ENCODE data around the gene NAP1L1.

The NAP1L1 gene, protein sequence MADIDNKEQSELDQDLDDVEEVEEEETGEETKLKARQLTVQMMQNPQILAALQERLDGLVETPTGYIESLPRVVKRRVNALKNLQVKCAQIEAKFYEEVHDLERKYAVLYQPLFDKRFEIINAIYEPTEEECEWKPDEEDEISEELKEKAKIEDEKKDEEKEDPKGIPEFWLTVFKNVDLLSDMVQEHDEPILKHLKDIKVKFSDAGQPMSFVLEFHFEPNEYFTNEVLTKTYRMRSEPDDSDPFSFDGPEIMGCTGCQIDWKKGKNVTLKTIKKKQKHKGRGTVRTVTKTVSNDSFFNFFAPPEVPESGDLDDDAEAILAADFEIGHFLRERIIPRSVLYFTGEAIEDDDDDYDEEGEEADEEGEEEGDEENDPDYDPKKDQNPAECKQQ

DNA sequence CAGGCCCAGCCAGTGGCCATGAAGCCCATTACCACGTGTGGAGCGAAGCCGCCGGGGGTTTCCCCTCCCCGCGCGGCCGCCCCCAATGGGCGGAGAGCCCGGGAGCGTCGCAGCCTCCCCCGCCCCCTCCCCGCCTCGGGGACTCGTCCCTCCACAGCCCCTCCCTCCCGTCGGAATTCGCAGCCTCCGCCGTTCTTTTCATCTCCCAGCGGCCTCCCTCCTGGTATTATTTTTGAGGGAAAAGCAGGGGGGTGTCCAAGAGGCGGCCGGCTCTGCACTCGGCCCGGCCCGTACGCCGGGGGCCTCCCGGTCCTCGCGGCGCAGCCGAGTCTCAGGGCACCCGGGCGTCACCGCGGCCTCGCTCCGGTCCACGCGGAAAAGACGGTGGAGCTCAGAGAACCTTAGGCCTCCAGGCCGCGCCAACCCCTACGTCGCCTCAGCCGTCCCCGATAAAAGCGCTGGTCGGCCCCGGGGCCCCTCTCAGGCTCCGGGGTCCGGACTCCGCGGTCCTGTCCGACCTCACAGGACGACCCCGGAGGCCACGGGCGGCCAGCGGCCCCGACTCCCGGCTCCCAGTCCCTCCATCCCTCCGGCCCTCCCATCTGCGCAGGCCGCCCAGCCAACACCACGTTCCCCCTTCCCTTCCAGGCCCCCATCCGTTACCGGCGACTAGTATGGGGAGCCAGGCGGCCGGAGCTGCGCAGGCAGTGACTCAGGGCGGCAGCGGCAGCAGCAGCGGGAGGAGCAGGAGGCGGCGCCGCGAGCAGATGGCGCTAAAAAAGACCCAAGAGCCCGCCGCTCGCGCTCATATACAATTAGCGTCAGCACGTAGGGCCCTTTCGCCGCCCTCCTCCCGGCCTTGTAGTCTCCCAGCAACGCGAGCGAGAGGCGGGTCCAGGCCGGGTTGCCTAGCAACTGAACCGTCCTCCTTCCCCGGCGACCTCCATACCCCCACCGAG is at the start of gene NAP1L1:
Gene NAP1L1, minus strand, starts transcription at position 782 of the 959 bp plus-strand sequence. CDS start 10,466 bp downstream, outside the sequence.
- H3K36me3 ChIP-seq (ENCODE audit: insufficient read depth, low read length), result peaks cover 13% of the 10 kb centered on the region
- peak within 1 kb of the TSS; percentile 88 for H2AFZ ChIP-seq (ENCODE audit: low read depth, low read length)
- no peaks in the 10 kb centered on the region for H3K27me3 ChIP-seq (ENCODE audit: insufficient read depth, low read length)
- peak within 1 kb of the TSS; percentile 96 for H3K4me3 ChIP-seq (ENCODE audit: low read length)
- peaks cover 28% of the 10 kb centered on the region for H3K4me1 ChIP-seq (ENCODE audit: insufficient read depth, low read length)
- H3K9me3 ChIP-seq (ENCODE audit: low read length), result peaks cover 5% of the 10 kb centered on the region

DNA sequence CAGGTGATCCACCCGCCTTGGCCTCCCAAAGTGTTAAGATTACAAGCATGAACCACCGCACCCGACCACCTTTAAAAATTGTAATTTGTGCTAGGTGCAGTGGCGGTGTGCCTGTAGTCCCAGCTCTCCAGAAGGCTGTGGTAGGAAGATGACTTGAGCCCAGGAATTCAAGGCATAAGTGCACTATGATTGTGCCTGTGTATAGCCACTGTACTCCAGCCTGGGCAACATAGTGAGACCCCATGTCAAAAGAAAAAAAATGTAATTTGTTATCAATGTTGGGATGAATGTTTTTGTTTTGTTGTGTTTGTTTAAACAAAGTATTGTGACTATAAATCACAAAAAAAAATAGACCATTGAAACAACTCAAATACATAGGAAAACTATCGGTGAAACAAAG is 43.1 kb upstream of the NAP1L1 start:
- Histone ChIP-seq H2AFZ (ENCODE audit: low read depth, low read length) (no peak overlapping the region), H3K4me1 (ENCODE audit: insufficient read depth, low read length) (no peaks in the 10 kb centered on the region), H3K36me3 (ENCODE audit: insufficient read depth, low read length) (no peaks in the 10 kb centered on the region), H3K9me3 (ENCODE audit: low read length) (no peaks in the 10 kb centered on the region), H3K27me3 (ENCODE audit: insufficient read depth, low read length) (no peaks in the 10 kb centered on the region), H3K4me3 (ENCODE audit: low read length) (no peak overlapping the region)

DNA sequence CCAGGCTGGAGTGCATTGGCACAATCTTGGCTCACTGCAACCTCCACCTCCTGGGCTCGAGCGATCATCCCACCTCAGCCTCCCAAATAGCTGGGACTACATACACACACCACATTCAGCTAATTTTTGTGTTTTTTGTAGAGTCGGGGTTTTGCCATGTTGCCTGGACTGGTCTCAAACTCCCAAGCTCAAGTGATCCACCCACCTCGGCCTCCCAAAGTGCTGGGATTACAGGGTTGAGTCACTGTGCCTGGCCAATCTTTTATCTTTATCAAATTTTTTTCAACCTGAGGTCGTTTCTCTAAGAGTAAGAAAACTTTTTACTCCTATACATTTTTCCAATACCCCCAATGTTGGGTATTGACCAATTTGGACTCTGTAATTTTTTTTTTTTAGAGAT is 40.0 kb upstream of the NAP1L1 start:
- H3K27me3 ChIP-seq (ENCODE audit: insufficient read depth, low read length), result no peaks in the 10 kb centered on the region
- H3K4me1 ChIP-seq (ENCODE audit: insufficient read depth, low read length), result no peaks in the 10 kb centered on the region
- no peak overlapping the region for H3K4me3 ChIP-seq (ENCODE audit: low read length)
- H2AFZ ChIP-seq (ENCODE audit: low read depth, low read length), result no peak overlapping the region
- H3K9me3 ChIP-seq (ENCODE audit: low read length), result no peaks in the 10 kb centered on the region
- H3K36me3 ChIP-seq (ENCODE audit: insufficient read depth, low read length), result no peaks in the 10 kb centered on the region

DNA sequence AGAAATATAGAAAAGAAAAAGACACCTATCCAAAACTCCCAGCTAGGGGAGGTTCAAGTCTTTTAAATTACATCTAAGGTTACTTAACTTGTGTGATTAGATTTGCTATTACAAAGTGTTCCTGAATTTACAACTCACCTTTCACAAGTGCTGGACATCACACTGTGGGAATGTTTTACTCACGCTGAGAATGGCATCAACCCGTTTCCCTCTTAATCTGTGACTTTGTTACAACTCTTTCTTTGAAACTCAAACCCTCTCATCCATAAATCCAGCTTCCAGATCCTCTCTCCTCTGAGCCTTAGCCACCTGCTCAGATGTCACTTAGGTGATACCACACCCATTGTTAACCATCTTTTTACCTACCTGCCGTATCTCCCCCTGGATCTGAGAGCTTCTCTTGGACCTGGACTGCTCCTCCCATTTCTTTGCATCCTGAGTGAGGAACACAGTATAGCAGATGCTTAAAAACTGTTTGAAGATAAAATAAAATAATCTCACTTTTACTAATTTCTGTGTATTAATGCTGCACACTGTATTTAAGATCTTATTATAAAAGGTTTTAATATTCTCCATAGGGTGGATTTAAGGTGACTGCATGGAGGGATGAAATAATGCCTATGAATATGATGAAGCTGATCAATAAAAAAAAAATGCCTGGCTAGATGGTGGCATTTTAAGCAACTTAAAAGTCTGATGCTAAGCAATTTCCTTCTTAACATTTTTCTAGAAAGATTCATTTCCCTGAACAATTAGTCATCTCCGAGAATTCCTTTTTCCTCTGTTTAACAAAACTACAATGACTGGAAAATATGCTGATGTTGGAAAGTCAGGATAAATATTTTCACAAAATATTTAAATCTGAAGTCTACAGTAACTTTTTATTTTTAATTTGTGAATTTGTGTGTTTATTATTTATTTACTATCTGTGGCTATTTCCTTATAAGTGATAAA is 39.1 kb upstream of the NAP1L1 start:
- no peak overlapping the region for H3K4me3 ChIP-seq (ENCODE audit: low read length)
- H2AFZ ChIP-seq (ENCODE audit: low read depth, low read length), result no peak overlapping the region

DNA sequence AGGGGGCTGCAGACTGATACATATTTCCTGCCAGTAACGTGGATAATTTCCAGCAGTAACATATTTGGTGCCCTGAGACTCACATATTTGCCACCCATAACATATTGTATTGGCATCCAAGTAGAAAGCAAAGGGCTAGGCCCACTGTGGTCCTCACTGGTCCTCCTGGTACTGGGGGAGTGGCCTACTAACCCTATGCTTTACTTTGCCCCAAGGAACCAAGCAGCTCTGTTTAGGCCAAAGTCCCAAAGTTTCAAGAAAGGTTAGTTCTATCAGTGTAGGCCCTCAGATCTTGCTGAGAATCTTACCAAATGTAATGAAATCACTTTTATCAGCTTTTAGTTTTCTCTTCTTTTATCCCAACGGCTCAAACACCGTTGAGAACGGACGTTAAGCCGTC is 35.4 kb upstream of the NAP1L1 start:
- Histone ChIP-seq H3K36me3 (ENCODE audit: insufficient read depth, low read length) (no peaks in the 10 kb centered on the region), H2AFZ (ENCODE audit: low read depth, low read length) (no peak overlapping the region), H3K4me3 (ENCODE audit: low read length) (no peak overlapping the region), H3K27me3 (ENCODE audit: insufficient read depth, low read length) (no peaks in the 10 kb centered on the region), H3K9me3 (ENCODE audit: low read length) (no peaks in the 10 kb centered on the region), H3K4me1 (ENCODE audit: insufficient read depth, low read length) (no peaks in the 10 kb centered on the region)

More for the DNA sequence above, 39.1 kb upstream of the NAP1L1 start:
- H3K27me3 ChIP-seq (ENCODE audit: insufficient read depth, low read length), result no peaks in the 10 kb centered on the region
- no peaks in the 10 kb centered on the region for H3K36me3 ChIP-seq (ENCODE audit: insufficient read depth, low read length)
- no peaks in the 10 kb centered on the region for H3K4me1 ChIP-seq (ENCODE audit: insufficient read depth, low read length)
- H3K9me3 ChIP-seq (ENCODE audit: low read length), result no peaks in the 10 kb centered on the region

DNA sequence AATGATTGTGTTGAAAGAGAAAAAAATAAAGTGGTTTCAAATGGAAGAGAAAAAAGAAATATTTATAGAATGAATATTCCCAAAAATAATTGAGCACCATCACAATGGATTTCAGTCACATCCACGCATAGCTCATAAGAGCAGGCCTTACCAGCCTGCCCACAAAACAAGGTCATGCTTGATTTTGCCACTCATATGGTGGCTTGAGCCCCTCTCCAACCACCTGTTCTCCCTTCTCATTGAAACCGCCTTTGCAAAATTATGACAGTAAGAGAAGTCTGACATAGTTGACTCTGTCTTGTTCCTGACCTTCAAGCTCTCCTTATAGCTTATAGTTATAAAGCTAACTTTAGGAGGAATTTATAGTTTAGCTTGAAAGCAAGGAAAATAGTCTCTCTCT is 33.3 kb upstream of the NAP1L1 start:
- no peak overlapping the region for H2AFZ ChIP-seq (ENCODE audit: low read depth, low read length)
- no peaks in the 10 kb centered on the region for H3K9me3 ChIP-seq (ENCODE audit: low read length)
- no peaks in the 10 kb centered on the region for H3K27me3 ChIP-seq (ENCODE audit: insufficient read depth, low read length)
- H3K4me1 ChIP-seq (ENCODE audit: insufficient read depth, low read length), result no peaks in the 10 kb centered on the region
- no peaks in the 10 kb centered on the region for H3K36me3 ChIP-seq (ENCODE audit: insufficient read depth, low read length)
- no peak overlapping the region for H3K4me3 ChIP-seq (ENCODE audit: low read length)

DNA sequence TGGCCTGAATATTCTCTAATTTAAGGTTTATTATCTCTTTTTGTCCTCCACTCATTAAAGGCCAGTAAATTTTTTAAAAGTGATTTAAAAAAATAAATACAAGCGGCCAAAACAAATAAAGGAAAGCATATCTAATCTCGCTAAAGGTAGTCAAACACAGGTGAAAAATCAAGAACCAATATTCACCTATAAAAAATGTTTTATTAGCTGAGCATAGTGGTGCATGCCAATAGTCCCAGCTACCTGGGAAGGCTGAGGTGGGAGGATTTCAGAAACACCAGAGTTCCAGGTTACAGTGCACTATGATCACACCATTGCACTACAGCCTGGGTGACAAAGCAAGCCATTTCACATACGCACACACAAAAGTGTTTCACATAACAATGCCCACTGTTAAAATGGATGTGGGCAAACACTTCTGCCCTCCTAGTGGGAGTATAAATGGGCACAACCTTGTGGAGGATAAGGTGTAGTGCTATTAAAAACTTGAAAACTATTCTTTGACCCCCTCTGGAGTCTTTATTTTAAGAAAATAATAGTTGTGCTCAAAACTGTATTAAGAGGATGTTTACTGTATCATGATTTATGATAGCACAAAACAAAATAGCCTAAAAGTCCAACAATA is 32.7 kb upstream of the NAP1L1 start:
- no peaks in the 10 kb centered on the region for H3K4me1 ChIP-seq (ENCODE audit: insufficient read depth, low read length)

DNA sequence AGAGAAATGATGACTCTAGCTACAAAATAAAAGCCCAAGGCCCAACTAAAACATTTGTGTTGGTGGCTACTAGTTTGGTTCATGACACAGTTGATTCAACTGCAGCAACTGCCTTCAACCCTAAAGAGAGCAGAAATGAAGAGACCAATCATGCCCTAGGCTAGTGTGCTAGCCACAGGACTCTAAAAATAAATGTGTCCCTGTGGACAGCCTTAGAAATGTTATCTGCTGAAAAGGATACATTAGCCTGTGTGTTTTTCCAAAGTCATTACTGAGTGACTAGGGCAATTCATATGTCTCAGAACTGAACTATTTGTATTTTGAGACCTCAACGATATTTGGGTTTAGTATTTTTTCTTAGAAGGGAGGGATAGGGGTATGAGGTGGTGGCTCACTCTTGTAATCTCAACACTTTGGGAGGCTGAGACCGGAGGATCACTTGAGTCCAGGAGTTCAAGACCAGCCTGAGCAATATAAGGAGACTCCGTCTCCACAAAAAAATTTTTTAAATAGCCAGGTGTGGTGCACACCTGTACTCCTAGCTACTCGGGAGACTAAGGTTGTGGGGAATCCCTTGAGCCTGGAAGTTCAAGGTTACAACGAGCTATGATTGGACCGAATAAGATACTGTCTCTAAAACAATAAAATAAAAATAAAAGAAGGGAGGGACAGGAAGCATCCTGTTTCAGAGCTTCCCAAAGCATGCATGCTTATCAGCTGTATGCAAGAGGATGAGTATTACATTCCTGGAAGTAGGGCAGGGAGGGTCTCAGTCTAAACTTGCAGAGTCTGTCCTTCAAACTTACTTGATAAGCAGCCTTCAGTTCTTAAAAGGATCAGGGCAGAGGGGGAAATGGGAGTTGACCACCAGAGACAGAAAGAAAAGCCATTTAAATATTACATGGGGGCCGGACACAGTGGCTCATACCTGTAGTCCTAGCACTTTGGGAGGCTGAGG is 29.6 kb upstream of the NAP1L1 start:
- Histone ChIP-seq H2AFZ (ENCODE audit: low read depth, low read length) (no peak overlapping the region), H3K36me3 (ENCODE audit: insufficient read depth, low read length) (no peaks in the 10 kb centered on the region), H3K27me3 (ENCODE audit: insufficient read depth, low read length) (no peaks in the 10 kb centered on the region), H3K4me1 (ENCODE audit: insufficient read depth, low read length) (no peaks in the 10 kb centered on the region), H3K4me3 (ENCODE audit: low read length) (no peak overlapping the region), H3K9me3 (ENCODE audit: low read length) (no peaks in the 10 kb centered on the region)

More for the DNA sequence above, 32.7 kb upstream of the NAP1L1 start:
- no peaks in the 10 kb centered on the region for H3K9me3 ChIP-seq (ENCODE audit: low read length)
- no peaks in the 10 kb centered on the region for H3K36me3 ChIP-seq (ENCODE audit: insufficient read depth, low read length)
- H3K4me3 ChIP-seq (ENCODE audit: low read length), result no peak overlapping the region
- no peak overlapping the region for H2AFZ ChIP-seq (ENCODE audit: low read depth, low read length)
- no peaks in the 10 kb centered on the region for H3K27me3 ChIP-seq (ENCODE audit: insufficient read depth, low read length)

DNA sequence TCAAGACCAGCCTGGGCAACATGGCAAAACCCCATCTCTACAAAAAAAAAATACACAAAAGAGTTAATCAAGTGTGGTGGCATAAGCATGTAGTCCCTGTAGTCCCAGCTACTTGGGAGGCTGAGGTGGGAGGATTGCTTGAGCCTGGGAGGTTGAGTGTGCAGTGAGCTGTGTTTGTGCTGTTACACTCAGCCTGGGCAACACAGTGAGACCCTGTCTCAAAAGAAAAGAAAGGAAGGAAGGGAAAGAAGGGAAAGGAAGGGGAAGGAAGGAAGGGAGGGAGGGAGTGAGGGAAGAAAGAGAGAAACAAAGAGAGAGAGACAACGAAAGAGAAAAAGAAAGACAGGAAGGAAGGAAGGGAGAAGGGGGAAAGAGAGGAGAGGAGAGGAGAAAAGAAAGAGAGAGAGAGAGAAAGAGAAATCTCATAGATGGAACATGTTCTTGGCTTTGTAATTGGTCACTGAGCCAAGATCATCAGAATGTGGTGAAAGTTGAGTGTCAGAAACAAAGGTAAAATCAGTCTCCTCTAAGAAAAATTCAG is 26.8 kb upstream of the NAP1L1 start:
- no peaks in the 10 kb centered on the region for H3K9me3 ChIP-seq (ENCODE audit: low read length)
- H2AFZ ChIP-seq (ENCODE audit: low read depth, low read length), result no peak overlapping the region

DNA sequence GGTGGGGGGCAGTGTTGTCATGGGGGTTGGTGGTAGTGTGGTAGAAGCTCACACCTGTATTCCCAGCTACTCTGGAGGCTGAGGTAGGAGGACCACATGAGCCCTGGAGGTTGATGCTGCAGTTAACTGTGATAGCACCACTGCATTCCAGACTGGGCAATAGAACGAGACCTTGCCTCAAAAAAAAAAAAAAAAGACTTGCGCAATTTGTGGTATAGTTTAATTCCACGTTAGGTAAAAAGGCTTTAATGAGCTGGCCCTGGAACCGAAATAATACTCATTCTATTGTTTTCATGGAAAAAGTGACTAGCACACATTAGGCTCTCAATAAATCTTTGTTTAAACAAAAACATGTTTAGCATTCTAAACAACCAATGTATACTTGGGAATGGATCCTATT is 25.4 kb upstream of the NAP1L1 start:
- Histone ChIP-seq H3K36me3 (ENCODE audit: insufficient read depth, low read length) (no peaks in the 10 kb centered on the region), H3K9me3 (ENCODE audit: low read length) (no peaks in the 10 kb centered on the region), H3K27me3 (ENCODE audit: insufficient read depth, low read length) (no peaks in the 10 kb centered on the region), H3K4me3 (ENCODE audit: low read length) (no peak overlapping the region), H2AFZ (ENCODE audit: low read depth, low read length) (no peak overlapping the region), H3K4me1 (ENCODE audit: insufficient read depth, low read length) (no peaks in the 10 kb centered on the region)

More for the DNA sequence above, 26.8 kb upstream of the NAP1L1 start:
- no peaks in the 10 kb centered on the region for H3K4me1 ChIP-seq (ENCODE audit: insufficient read depth, low read length)
- H3K27me3 ChIP-seq (ENCODE audit: insufficient read depth, low read length), result no peaks in the 10 kb centered on the region
- H3K4me3 ChIP-seq (ENCODE audit: low read length), result no peak overlapping the region
- no peaks in the 10 kb centered on the region for H3K36me3 ChIP-seq (ENCODE audit: insufficient read depth, low read length)

DNA sequence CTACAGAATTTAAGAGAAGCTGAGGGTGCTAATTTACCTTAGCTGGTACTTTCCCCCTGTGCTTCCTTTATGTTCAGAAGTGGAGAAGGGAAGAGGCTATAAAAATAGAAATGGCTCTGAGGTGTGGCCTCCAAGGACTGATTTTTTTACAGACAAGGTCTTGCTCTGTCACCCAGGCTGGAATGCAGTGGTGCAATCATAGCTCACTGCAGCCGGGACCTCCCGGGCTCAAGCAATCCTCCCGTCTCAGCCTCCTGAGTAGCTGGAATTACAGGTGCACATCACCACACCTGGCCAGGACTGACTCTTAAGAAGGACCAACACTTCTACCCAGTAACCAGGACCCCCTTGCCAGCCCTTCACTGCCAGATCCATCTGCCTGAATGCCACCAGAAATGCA is 23.9 kb upstream of the NAP1L1 start:
- Histone ChIP-seq H3K36me3 (ENCODE audit: insufficient read depth, low read length) (no peaks in the 10 kb centered on the region), H3K4me1 (ENCODE audit: insufficient read depth, low read length) (no peaks in the 10 kb centered on the region), H3K27me3 (ENCODE audit: insufficient read depth, low read length) (no peaks in the 10 kb centered on the region), H3K4me3 (ENCODE audit: low read length) (no peak overlapping the region), H2AFZ (ENCODE audit: low read depth, low read length) (no peak overlapping the region), H3K9me3 (ENCODE audit: low read length) (no peaks in the 10 kb centered on the region)

Measured in neuron (in vitro differentiated cells).